MM.1S (cell line): Measurements from ENCODE around the gene CYFIP1.

ENCODE experiments used
- DNase-seq: peaks from one replicate; pipeline ENCODE4 v3.0.0-alpha.2; 2015
- H2AFZ ChIP-seq: fragments of 300-600 bp; sonication (generic); 2 replicates; pipeline ENCODE4 v1.6.0; 2016; ENCODE audit warnings: antibody characterized with exemption, low read length
- H3F3A ChIP-seq: fragments of 300-600 bp; sonication (generic); 2 replicates; pipeline ENCODE4 v1.6.1; 2016; ENCODE audit warnings: mild to moderate bottlenecking, antibody characterized with exemption, low read length, moderate library complexity, mixed read lengths; ENCODE audit not compliant: insufficient read depth
- H3K27ac ChIP-seq: fragments of 300-600 bp; sonication (generic); 2 replicates; pipeline ENCODE4 v1.5.1; 2016; ENCODE audit warnings: mild to moderate bottlenecking, low read length
- H3K27me3 ChIP-seq: fragments of 300-600 bp; sonication (generic); replicated peaks from 2 replicates; pipeline ENCODE4 v1.6.0; 2016; ENCODE audit warnings: low read length; ENCODE audit not compliant: insufficient read depth
- H3K36me3 ChIP-seq: fragments of 300-600 bp; sonication (generic); replicated peaks from 2 replicates; pipeline ENCODE4 v1.6.1; 2016; ENCODE audit warnings: mild to moderate bottlenecking, low read length, mixed read lengths; ENCODE audit not compliant: insufficient read depth
- H3K4me1 ChIP-seq: fragments of 300-600 bp; sonication (generic); 2 replicates; pipeline ENCODE4 v1.6.1; 2016; ENCODE audit warnings: low read length, mixed read lengths
- H3K4me2 ChIP-seq: fragments of 300-600 bp; sonication (generic); 2 replicates; pipeline ENCODE4 v1.6.0; 2016; ENCODE audit warnings: low read depth, low read length
- H3K4me3 ChIP-seq: fragments of 300-600 bp; sonication (generic); 2 replicates; pipeline ENCODE4 v1.5.1; 2016; ENCODE audit warnings: low read length, mixed read lengths
- H3K79me2 ChIP-seq: fragments of 300-600 bp; sonication (generic); 2 replicates; pipeline ENCODE4 v1.6.1; 2016; ENCODE audit warnings: mixed run types, low read length, mixed read lengths
- H3K9ac ChIP-seq: fragments of 300-600 bp; sonication (generic); 2 replicates; pipeline ENCODE4 v1.6.1; 2016; ENCODE audit warnings: low read length, mixed read lengths
- H3K9me2 ChIP-seq: fragments of 300-600 bp; sonication (generic); replicated peaks from 2 replicates; pipeline ENCODE4 v1.6.1; 2016; ENCODE audit warnings: mild to moderate bottlenecking, low read length, mixed read lengths; ENCODE audit not compliant: insufficient read depth
- H3K9me3 ChIP-seq: fragments of 300-600 bp; sonication (generic); replicated peaks from 2 replicates; pipeline ENCODE4 v1.6.1; 2016; ENCODE audit warnings: mild to moderate bottlenecking, low read length, mixed read lengths; ENCODE audit not compliant: insufficient read depth
- H4K20me1 ChIP-seq: fragments of 300-600 bp; sonication (generic); 2 replicates; pipeline ENCODE4 v1.6.1; 2016; ENCODE audit warnings: mild to moderate bottlenecking, low read length, moderate library complexity, mixed read lengths; ENCODE audit not compliant: insufficient read depth
- EZH2 ChIP-seq: fragments of 300-600 bp; sonication (generic); optimal IDR thresholded peaks from 2 replicates; pipeline ENCODE3; 2017; ENCODE audit warnings: low read depth, mild to moderate bottlenecking, antibody characterized with exemption, low read length, mixed read lengths
- EZH2phosphoT487 ChIP-seq: fragments of 300-600 bp; sonication (generic); IDR thresholded peaks from 2 replicates; pipeline ENCODE4 v1.6.1; 2018; ENCODE audit warnings: antibody characterized with exemption, low read length
- TF ChIP-seq, protein P1 (sequence below): fragments of 300-600 bp; sonication (generic); IDR thresholded peaks from 2 replicates; pipeline ENCODE4 v1.5.1; 2016; ENCODE audit warnings: antibody characterized with exemption, low read length, mixed read lengths

Gene CYFIP1

GRCh38 chr15:22872936-22873701 lies 107.0 kb downstream of the CYFIP1 start:
- Histone ChIP-seq H3F3A (no peaks in the 10 kb centered on the region; the same call in 1 of the 2 replicates), H3K27me3 (no peaks in the 10 kb centered on the region), H3K36me3 (no peaks in the 10 kb centered on the region), H3K27ac (no peak overlapping the region), H3K9me3 (no peaks in the 10 kb centered on the region), H3K4me1 (no peaks in the 10 kb centered on the region), H4K20me1 (no peaks in the 10 kb centered on the region), H2AFZ (no peak overlapping the region), H3K4me2 (no peak overlapping the region), H3K4me3 (no peak overlapping the region), H3K9ac (no peak overlapping the region), H3K9me2 (no peaks in the 10 kb centered on the region), H3K79me2 (no peaks in the 10 kb centered on the region)
- TF ChIP-seq EZH2 (no peak), EZH2phosphoT487 (no peak)
- TF ChIP-seq, protein P1, sequence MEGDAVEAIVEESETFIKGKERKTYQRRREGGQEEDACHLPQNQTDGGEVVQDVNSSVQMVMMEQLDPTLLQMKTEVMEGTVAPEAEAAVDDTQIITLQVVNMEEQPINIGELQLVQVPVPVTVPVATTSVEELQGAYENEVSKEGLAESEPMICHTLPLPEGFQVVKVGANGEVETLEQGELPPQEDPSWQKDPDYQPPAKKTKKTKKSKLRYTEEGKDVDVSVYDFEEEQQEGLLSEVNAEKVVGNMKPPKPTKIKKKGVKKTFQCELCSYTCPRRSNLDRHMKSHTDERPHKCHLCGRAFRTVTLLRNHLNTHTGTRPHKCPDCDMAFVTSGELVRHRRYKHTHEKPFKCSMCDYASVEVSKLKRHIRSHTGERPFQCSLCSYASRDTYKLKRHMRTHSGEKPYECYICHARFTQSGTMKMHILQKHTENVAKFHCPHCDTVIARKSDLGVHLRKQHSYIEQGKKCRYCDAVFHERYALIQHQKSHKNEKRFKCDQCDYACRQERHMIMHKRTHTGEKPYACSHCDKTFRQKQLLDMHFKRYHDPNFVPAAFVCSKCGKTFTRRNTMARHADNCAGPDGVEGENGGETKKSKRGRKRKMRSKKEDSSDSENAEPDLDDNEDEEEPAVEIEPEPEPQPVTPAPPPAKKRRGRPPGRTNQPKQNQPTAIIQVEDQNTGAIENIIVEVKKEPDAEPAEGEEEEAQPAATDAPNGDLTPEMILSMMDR, result no peak
- no peak for DNase-seq

DNA sequence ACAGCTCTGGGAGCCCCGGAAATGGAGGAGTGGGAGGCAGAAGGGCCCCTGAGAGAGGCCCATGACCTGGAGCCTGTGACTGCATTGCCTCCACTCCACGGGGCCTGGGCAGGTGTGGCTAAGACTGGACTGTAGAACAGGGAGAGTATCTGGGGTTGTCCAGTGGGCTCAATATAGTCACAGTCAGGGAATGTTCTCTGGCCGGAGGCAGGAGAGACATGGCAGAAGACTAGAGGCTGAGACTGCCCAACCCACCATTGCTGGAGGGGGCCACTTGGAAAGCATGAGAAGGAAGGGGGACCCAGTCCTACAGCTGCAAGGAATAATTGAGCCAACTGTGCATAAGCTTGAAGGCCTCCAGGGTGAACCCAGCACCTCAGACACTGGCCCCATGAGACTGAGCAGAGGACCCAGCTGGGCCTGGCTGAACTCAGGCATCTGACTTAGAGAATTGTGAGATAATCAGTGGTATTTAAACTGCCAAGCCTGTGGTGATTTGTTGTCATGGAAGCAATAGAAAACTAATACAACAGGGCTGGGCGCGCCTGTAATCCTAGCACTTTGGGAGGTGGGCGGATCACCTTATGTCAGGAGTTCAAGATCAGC lies 108.6 kb downstream of the CYFIP1 start:
- TF ChIP-seq, protein P1, result no peak
- TF ChIP-seq EZH2 (no peak), EZH2phosphoT487 (no peak)
- peaks cover 13% of the 10 kb centered on the region; the same call in 1 of the 2 replicates for H3K36me3 ChIP-seq

DNA sequence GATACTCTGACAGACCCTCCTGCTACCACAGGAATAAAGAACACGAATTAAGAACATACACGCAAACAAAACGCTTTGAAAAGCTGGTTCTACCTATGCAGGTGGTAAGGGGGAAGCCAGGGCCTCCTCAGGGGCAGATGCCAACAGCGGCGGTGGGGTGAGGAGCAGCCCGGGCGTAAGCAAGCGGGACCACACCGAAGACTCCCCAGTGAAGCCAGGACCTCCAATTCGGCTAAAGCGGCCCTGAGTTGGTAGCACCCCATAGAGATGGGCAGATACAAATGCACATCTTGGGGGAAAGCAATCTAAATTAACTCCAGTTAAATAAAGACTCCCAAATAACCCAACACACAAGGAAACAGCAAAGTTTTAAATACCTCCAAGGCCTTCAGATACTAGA lies 109.3 kb downstream of the CYFIP1 start:
- no peaks in the 10 kb centered on the region; the same call in 1 of the 2 replicates for H3F3A ChIP-seq
- no peaks in the 10 kb centered on the region for H4K20me1 ChIP-seq
- no peak overlapping the region for H3K9ac ChIP-seq
- TF ChIP-seq EZH2, result no peak
- TF ChIP-seq, protein P1, result no peak
- no peak for TF ChIP-seq EZH2phosphoT487
- no peaks in the 10 kb centered on the region for H3K9me2 ChIP-seq
- no peak overlapping the region for H3K4me2 ChIP-seq
- no peak overlapping the region for H3K4me3 ChIP-seq
- no peak overlapping the region for H3K27ac ChIP-seq
- no peak overlapping the region for H2AFZ ChIP-seq
- peaks cover 5% of the 10 kb centered on the region; the same call in 1 of the 2 replicates for H3K79me2 ChIP-seq
- no peaks in the 10 kb centered on the region for H3K4me1 ChIP-seq
- peaks cover 16% of the 10 kb centered on the region; the same call in 1 of the 2 replicates for H3K36me3 ChIP-seq
- H3K27me3 ChIP-seq, result no peaks in the 10 kb centered on the region
- no peak for DNase-seq
- no peaks in the 10 kb centered on the region for H3K9me3 ChIP-seq

More for the DNA sequence above, 108.6 kb downstream of the CYFIP1 start:
- Histone ChIP-seq H2AFZ (no peak overlapping the region), H3K4me1 (no peaks in the 10 kb centered on the region), H3K79me2 (no peaks in the 10 kb centered on the region), H3K4me3 (no peak overlapping the region), H3K4me2 (no peak overlapping the region), H3K9me2 (no peaks in the 10 kb centered on the region), H3F3A (no peaks in the 10 kb centered on the region; the same call in 1 of the 2 replicates), H3K27me3 (no peaks in the 10 kb centered on the region), H3K9me3 (no peaks in the 10 kb centered on the region), H4K20me1 (no peaks in the 10 kb centered on the region), H3K27ac (no peak overlapping the region), H3K9ac (no peak overlapping the region)
- DNase-seq, result no peak
